HG03097 (cell line): ENCODE data around the gene EPS8L3.
"Not testable (repeated sequence)": the region's sequence is repeated elsewhere in the genome, so short reads cannot be mapped to it uniquely, and the experiment has no call there.

Experiments
- ATAC-seq: cut with Tn5 transposase; IDR thresholded peaks from one replicate; pipeline ENCODE4 v1.9.1; 2021; ENCODE audit not compliant: unreplicated experiment, low FRiP score

EPS8L3 gene

DNA sequence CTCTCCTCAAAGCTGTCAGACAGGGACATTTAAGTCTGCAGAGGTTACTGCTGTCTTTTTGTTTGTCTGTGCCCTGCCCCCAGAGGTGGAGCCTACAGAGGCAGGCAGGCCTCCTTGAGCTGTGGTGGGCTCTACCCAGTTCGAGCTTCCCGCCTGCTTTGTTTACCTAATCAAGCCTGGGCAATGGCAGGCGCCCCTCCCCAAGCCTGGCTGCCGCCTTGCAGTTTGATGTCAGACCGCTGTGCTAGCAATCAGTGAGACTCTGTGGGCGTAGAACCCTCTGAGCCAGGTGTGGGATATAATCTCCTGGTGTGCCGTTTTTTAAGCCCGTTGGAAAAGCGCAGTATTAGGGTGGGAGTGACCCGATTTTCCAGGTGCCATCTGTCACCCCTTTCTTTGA is 15.4 kb downstream of the EPS8L3 start:
- ATAC-seq: not testable (repeated sequence)

DNA sequence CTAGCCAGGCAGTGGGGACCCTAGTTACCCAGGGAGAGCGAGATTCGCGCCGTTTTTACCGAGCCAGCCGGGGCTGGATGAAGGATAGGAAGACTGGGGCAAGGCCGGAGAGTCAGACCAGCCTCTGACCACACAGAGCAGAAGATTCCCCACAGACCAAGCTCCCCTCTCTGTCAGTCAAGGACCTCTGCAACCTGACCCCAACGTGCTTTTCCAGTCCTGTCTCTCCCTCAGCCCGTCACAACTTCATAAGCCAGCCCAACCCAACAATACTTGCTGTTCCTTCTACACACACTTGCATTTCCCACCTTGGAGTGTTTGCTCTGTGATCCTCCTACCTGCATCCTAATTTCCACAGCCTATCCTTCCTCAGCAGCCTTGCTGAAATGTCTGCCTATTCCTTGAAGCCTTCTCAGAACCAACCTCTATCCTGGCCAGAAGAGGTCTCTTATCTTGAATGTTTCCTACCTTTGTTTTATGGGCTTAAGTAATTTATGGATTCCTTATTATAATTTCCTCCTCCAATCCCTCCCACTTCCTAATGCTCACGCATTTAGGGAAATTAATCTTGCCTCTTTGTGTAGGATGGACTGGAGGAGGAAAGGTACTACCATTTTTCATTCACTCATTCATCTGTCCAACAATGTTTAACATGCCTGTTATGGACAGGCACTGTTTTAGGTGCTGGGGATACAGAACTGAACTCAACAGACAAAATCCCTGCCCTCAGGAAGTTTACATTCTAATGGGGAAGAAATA is 22.9 kb downstream of the EPS8L3 start, which contains the start of gene GSTM3:
GSTM3 (minus strand) TSS at position 424 of the 759 bp plus-strand sequence. CDS start 751 bp downstream, outside the sequence.
- ATAC-seq: no peak

DNA sequence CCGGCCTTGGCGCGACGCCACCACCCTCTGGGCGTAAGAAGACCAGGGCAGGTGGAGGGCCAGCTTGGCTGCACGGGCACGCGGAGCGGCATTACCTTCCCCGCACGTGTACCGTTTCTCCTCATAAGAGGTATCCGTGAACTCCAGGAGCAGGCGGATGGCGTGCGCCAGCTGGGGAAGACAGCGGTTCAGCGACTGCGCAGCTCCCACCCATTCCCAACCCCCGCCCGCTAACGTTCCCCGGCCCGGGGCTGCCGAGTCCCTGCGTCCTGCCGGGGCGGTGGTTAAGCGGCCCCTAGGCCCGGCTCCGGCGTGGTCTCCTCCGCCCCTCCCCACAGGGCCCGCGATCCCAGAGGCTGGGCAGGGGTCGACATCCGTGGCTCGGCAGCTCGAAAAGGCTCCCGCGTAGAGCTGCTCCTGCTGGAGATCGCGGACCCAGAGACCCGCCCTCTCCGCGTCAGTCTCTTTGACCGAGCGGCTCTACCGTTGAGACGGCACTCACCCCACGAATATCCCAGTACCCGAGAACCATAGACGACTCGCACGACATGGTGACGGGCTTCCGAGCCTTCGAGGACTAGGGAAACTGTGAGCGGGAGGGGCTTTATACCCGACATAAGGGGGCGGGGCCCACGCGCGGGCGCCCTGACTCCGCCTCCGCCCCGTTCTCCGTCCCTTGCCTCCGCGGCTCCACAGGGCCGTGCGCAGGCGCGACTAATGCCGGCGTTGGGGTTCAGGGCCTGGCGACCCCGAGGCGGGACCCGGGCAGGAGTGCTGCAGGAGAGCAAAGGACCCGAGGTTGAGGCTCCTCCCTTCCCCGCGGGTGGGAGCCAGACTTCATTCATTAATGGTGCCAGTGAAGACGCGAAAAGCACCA is 23.7 kb downstream of the EPS8L3 start:
- no peak for ATAC-seq

DNA sequence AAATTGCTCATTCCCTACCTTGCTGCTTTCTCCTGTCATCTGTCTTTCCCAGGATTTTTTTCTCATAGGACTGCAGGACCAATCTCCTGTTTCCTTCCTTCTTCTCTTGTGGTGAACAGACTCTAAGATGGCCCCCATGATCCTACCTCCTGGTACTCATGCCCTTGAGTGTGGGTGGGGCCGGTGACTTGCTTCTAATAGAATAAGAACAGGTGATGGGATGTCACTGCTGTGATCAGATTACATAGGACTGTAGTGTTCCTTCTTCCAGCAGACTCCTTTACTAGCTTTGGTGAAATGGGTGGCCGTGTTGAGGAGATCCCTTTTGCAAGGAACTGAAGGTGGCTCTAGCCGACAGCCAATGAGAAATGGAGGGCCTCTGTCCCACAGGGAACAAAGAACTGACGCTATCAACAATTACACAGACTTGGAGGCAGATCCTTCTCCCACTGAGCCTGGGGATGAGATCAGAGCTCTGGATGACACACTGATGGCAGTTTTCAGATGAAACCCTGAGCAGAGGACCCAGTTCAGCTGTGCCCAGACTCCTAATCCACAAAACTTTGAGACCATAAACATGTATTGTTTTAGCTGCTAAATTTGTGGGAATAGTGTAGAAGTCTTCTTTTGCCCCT is 30.4 kb downstream of the EPS8L3 start:
- no peak for ATAC-seq

DNA sequence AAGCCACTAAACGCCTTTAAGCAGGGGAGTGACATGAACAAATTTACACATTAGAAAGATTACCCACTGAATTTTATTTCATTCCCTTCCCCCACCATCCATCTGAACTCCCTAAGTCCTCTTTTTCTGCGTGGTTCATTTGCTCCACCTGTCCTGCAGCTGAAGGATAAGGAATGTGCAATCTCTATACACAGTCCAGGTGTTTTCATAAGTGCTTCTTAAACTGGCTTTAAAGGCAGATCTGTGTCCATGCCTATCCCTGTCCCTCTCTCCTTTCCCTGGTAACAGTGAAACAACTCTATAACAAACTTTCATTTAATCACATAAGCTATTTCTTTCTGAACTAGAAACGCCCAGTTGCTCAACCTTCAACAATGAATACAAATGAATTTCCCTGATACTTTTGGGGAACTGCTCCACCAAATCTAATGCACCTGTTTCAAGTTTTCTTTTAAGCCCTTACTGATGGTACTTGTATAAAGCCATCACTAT is 31.3 kb downstream of the EPS8L3 start:
- no peak for ATAC-seq

DNA sequence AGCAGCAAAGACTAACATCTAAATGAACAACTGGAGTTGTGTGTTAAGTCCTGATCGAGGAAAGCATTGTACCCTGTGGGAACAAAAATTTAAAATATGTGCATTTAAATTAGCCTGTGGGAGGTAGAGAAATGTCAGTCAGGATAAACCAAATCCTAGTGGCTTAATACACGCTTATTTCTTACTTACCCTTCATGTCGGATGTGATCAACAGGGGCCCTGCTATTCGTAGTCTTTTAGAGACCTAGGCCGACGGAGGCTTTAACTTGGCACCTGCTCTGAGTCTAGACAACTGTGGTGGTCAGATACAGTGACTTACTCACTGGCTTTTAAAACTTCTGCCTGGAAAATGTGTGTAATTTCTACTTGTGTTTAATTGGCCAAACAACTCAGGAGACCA is 33.1 kb downstream of the EPS8L3 start:
- ATAC-seq: no peak

DNA sequence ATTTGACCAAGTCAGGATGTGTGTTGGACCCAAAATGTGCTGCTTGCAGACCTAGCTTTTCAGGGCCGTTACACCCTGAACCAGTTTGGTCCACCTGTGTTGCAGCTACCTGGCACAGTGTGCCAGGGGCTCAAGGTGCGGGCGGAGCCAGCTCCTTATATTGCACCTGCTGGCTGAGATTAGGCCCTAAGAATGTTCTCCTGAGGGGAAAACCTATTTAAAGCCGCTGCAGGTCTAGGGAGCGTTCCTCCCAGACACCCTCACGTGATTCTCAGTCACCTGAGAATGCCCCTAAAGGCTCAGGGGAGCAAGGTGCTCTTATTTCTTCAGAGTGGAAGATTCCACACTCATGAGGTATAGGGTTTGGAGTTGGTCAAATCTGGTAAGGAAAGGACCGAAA is 34.9 kb downstream of the EPS8L3 start:
- no peak for ATAC-seq

DNA sequence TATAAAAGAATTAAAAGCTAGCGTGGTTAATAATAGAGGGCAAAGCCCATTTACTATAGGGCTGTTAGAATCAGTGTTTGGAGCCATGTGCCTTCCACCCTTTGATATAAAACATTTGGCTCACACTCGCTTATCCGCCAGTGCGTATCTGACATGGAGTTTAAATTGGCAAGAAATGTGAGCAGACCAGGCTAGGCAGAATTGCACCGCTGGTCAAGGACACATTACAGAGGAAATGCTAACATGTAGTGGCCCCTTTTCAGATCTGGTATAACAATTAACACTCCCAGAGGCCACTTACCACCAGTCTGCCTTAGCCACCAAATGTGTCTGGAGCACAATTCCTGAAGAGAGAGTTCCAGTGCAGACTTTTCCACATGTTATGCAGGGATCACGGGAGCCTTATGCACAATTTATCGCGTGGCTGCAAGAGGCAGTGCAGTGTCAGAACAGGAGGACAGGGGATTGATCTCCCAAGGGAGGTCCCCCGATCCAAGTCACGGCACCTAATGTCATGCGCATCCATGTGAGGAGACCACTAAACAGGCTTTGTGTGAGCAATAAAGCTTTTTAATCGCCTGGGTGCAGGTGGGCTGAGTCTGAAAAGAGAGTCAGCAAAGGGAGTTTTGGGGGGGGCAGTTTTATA is 36.9 kb downstream of the EPS8L3 start:
- no peak for ATAC-seq

DNA sequence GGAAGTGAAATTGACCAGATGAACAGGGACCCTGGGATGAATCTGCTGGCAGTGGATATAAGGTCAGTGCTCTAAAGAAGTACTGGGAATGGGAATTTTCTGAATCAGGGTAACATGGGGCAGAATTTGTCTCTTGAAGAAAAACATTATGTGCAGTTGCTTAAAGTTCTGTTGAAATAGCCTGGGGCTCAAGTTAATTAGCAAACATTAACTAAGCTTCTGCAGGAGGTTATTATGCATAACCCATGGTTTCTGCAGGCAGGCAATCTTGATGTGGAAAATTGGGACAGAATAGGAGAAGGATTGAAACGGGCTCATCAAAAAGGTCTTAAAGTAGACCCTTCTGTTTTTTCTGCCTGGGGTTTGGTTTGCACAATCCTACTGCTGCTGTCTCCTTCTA is 37.7 kb downstream of the EPS8L3 start:
- no peak for ATAC-seq

DNA sequence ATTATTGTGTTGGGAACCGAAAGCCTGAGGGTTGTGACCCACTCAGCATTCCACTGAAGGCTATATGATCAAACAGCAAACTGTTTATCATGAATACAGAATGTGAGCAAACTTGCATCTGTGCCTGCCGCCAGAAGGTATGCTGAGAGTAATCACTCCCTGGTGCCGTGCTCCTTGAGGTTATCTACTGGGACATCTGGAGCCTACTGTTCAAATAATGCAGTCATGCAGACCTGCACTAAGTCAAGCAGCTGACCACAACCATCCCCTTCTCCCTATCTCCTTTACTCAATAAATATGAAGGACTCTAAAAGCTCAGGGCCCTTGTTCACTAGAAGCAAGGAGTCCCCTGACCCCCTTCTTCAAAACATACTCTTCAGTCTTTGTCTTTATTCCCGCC is 38.2 kb downstream of the EPS8L3 start:
- no peak for ATAC-seq

DNA sequence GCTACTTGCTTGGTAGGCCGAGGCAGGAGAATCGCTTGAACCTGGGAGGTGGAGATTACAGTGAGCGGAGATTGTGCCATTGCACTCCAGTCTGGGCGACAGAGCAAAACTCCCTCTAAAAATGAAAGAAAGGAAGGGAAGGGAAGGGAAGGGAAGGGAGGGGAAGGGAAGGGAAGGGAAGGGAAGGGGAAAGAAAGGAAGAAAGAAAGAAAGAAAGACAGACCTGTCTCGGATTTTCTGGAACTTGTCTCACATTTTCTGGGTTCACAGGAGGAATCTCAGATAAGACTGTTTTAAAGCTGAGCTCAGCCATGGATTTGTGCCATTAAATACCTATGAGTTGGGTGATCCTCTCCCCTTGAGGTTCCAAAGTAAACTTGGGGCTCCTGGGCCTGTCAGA is 38.8 kb downstream of the EPS8L3 start:
- ATAC-seq: no peak

DNA sequence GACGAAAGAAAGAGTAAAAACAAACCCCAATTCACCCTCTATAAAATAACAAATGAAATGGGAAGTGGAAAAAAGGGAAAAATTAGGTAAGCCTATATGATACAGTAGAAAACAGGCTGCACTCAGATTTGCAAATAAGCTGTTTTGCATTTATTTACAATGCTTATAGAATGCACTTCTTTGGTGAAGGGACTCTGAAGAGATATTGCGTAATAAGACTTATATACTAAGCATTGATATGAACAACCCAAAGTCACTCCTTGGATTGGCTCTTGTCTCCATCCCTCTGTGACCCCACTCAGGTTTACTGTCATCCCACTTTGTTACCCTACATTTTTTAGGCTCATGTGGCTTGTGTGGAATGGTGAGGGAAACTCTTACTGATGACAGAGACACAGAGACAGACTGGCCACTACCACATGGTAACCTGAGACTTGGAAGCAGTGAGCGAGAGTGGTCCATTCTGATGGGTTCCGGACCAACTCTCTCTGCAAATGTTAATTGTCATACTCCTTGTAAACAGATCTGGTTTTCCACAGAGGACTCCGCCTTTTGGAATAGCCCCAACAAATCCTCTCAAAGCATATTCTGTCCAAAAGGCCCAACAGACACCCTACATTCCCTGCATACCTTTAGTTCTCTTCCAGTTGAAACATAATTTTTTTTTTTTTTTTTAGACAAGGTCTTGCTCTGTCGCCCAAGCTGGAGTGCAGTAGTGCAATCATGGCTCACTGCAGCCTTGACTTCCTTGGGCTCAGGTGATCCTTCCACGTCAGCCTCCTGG is 40.6 kb downstream of the EPS8L3 start:
- ATAC-seq: no peak

DNA sequence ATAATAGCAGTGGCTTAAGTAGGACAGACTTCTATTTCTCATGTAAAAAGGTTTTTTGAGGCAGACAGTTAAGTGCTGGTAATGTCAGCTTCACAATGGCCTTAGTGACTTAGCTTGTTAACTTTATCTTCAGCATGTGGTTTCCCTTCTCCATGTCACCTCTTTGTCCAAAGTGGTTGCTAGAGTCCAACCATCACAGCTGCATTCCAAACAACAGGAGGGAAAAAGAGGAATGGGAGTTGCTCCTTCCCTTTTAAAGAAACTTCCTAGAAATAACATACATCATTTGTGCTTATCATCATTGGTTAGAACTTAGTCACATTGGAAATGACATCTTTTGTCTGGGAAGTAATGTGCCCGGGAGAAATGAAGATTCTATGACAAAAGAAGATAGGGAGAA is 41.8 kb downstream of the EPS8L3 start:
- no peak for ATAC-seq

DNA sequence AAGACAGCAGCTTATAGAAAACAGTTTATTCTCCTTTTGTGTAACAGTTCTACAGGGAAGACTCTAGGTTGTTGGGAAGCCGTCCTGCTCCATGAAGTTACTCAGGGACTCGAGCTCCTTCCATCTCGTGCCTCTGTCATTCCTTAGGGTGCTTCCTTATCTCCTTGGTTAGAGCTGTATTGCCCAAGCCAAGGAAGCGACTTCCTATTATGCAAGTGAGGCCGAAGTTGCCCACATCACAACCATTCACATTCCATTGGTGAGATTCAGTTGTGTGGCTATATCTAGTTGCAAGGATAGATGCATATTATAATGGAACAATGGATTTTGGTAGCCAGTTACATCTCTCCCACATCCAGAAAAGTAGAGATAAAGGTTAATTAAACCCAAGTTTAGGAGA is 42.7 kb downstream of the EPS8L3 start:
- no peak for ATAC-seq

DNA sequence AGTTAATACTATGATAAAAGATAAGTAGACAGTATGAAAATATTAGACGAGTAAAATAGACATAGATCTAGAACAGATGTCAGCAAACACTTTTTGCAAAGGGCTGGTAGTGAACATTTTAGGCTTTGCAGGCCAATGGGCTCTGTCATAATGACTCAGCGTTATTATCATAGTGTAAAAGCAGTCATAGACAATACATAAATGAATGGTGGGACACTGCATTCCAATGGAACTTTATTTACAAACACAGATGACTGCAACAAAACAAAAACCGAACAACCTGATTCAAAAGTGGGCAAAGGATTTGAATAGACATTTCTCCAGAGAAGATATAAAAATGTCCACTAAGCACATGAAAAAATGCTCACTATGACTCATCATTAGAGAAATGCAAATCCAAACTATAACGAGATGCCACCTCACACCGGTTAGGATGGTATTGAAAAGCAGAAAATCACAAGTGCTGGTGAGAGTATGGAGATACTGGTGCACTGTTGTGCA is 44.3 kb downstream of the EPS8L3 start:
- no peak for ATAC-seq

DNA sequence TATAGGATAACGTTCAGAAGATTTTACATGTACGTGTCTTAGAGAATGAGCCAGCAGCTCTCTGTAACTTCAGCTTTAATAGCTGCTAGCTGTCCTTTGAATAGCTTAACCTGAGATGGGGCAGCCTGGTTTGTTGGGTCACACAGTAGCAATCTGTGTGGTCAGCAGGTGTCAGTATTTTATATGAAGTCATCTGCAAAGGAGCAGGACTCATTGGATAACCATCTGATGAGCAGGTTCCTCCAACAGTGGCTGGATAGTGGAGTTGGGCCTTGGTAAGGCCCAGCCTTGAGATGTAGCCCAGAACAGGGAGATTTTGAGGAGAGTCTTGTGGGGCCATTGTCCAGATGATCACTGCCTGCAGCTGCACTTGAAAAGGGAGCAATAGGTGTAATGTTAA is 45.2 kb downstream of the EPS8L3 start:
- ATAC-seq: no peak

DNA sequence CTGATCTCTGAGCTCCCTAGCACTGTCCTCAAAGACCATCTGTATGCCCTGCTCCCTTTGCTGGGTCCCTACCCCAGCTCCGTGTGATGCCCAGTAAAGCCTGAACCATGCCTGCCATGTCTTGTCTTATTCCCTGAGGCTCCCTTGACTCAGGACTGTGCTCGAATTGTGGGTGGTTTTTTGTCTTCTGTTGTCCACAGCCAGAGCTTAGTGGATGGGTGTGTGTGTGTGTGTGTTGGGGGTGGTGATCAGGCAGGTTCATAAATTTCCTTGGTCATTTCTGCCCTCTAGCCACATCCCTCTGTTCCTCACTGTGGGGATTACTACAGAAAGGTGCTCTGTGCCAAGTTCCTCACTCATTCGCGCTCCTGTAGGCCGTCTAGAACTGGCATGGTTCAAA is 46.0 kb downstream of the EPS8L3 start:
- ATAC-seq: no peak

DNA sequence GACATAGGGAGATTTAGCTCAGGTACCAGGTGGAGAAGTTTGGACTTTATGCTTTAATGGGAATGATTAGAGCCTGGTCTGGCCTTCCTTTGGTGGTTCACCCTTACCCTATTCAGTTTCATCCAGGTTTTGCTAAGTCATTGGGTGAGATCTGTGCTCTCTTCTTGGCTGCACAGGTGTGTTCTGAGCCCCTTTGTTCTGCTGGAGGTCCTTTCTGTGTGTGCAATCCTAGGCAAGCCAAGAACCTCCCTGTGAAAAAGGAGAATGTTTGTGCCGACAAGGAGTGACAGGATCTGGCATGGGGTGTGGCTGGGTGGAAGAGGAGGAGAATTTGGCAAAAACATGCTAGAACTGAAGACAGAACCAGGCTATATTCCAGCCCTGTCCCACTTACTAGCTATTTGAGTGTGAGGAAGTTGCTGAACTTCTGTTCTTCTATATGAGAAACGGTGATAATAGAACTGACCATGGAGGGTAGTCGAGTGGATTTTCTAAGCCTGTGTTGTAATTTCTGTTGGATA is 47.1 kb downstream of the EPS8L3 start:
- no peak for ATAC-seq

DNA sequence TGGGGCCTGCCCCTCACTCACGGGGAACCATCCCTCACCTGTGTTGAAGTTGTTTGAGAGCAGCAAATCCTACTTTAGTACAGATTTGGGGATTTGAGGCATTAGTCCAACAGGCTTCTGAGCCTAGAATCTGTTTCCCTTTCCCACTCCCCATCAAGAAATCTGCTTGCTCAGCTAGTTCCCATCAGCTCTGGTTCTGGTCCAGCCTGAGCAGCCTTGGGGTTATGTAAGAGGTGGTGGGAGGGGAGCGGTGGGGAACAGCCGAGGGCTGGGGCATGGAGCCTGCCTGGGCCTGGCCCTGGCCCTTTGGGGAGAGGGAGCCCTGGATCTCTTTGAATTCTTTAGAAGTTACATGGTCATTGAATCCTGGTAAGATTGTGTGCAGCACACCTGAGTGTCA is 47.6 kb downstream of the EPS8L3 start:
- no peak for ATAC-seq
